Measurements from ENCODE around the gene C6.
"Not testable (repeated sequence)": the region's sequence is repeated elsewhere in the genome, so short reads cannot be mapped to it uniquely, and the experiment has no call there.

C6 gene

DNA sequence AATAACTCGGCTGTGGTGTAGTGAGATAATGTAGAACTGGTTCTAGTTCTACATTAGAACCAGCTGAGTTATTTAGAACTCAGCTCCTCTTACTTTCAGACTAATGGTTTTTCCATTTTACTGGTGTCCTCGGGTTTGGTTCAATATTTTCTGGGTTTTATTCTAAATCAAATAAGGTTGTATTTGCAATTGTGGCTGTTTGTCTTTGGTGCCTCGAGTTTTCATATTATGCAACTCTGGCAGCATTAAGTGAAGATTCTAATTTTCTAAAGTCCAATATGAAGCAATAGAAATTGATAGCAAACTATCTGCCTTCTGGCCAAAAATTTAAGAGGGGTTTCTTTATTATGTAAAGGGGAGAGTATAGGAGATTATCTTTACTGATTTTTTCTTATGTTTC is 19.0 kb downstream of the C6 start:
- no peak for DNase-seq (ENCODE audit: low spot score)
- in situ Hi-C loops (cut with MboI; ENCODE audit: low pct_unique_long_range_greater_than_20kb, low sequenced_read_pairs, unreplicated experiment), result no loop called here
- TF ChIP-seq, protein P1, sequence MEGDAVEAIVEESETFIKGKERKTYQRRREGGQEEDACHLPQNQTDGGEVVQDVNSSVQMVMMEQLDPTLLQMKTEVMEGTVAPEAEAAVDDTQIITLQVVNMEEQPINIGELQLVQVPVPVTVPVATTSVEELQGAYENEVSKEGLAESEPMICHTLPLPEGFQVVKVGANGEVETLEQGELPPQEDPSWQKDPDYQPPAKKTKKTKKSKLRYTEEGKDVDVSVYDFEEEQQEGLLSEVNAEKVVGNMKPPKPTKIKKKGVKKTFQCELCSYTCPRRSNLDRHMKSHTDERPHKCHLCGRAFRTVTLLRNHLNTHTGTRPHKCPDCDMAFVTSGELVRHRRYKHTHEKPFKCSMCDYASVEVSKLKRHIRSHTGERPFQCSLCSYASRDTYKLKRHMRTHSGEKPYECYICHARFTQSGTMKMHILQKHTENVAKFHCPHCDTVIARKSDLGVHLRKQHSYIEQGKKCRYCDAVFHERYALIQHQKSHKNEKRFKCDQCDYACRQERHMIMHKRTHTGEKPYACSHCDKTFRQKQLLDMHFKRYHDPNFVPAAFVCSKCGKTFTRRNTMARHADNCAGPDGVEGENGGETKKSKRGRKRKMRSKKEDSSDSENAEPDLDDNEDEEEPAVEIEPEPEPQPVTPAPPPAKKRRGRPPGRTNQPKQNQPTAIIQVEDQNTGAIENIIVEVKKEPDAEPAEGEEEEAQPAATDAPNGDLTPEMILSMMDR (IDR thresholded peaks at IDR 0.05; ENCODE audit: extremely low read depth, insufficient read depth, missing control alignments), result no peak

DNA sequence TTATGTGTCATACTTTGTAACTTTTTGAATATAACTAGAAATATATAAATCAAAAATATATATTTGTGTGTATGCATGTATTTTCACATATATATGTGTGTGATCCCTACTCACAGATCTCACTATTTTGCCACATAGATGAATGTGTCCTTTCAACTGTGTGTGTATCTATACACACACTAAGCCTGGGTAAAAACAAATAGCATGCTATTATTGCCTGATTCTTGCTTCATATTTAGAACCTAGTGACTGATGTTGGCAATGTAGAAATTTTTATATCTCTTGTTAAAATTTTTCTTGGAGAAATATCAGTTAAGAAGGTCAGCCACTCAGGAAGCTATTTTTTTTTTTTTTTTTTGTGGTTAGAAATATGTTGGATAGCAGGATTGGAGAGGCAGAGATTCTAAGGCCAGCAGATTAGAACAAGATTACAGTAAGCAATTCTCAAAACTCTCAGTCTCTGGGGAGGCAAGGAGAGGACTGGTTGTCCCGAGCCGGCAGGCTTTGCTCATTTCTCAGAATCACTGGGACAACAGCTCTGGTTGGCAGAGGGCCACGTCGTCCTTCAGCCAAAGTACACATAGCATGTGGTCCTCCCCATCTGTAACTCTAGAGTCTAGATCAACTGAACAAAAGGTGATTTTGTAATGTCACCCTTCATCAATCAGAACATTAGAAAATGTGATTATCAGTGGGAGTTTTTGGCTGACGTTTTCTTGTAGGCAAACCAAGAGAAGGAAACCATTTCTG is 19.7 kb downstream of the C6 start:
- no peak for DNase-seq (ENCODE audit: low spot score)

DNA sequence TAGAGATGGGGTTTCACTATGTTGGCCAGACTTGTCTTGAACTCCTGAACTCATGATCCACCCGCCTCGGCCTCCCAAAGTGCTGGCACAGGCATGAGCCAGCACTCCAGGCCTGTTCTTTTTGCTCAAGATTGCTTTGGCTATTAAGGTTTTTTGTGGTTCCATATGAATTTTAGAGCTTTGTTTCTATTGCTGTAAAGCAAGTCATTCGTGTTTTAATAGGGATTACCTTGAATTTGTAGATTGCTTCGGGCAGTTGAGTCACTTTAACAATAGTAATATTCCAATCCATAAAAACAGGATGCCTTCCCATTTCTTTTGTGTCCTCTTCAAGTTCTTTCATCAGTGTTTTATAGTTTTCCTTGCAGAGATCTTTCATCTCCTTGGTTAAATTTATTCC is 22.1 kb downstream of the C6 start:
- in situ Hi-C loops (cut with MboI; ENCODE audit: low pct_unique_long_range_greater_than_20kb, low sequenced_read_pairs, unreplicated experiment), result no loop called here
- DNase-seq (ENCODE audit: low spot score), result no peak
- TF ChIP-seq, protein P1 (IDR thresholded peaks at IDR 0.05; ENCODE audit: extremely low read depth, insufficient read depth, missing control alignments), result no peak

More for the DNA sequence above, 19.7 kb downstream of the C6 start:
- TF ChIP-seq, protein P1 (IDR thresholded peaks at IDR 0.05; ENCODE audit: extremely low read depth, insufficient read depth, missing control alignments), result no peak
- in situ Hi-C loops (cut with MboI; ENCODE audit: low pct_unique_long_range_greater_than_20kb, low sequenced_read_pairs, unreplicated experiment), result no loop called here

DNA sequence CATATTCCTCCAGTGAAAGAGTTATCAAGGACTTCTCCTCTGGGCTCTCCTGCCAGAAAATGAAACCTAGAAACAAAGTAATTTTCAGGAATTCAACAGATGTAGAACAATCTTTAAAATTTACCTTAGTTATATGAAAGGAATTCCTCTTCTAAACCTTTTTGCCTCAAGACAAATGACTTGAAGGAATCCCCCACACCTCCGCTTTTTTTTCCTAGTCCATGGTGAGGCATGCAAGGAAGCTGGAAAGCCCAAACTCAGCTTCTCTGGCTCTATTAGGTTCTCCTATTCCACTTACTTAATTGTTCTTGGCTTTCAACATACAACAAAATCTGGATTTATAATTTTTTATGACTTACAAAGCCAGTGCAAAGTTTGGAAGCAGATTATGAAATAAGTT is 27.2 kb downstream of the C6 start:
- in situ Hi-C loops (cut with MboI; ENCODE audit: low pct_unique_long_range_greater_than_20kb, low sequenced_read_pairs, unreplicated experiment), result no loop called here

DNA sequence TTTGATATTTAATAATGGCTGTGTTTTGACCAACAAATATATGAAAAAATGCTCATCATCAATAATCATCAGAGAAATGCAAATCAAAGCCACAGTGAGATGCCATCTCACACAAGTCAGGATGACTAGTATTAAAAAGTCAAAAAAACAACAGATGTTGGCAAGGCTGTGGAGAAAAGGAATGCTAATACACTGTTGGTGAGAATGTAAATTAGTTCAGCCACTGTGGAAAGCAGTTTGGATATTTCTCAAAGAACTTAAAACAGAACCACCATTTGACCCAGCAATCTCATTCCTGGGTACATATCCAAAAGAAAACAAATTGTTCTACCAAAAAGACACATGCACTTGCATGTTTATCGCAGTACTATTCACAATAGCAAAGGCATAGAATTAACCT is 30.0 kb downstream of the C6 start:
- DNase-seq (ENCODE audit: low spot score); in situ Hi-C loops (cut with MboI; ENCODE audit: low pct_unique_long_range_greater_than_20kb, low sequenced_read_pairs, unreplicated experiment): not testable (repeated sequence)

More for the DNA sequence above, 27.2 kb downstream of the C6 start:
- no peak for DNase-seq (ENCODE audit: low spot score)
- TF ChIP-seq, protein P1 (IDR thresholded peaks at IDR 0.05; ENCODE audit: extremely low read depth, insufficient read depth, missing control alignments), result no peak

DNA sequence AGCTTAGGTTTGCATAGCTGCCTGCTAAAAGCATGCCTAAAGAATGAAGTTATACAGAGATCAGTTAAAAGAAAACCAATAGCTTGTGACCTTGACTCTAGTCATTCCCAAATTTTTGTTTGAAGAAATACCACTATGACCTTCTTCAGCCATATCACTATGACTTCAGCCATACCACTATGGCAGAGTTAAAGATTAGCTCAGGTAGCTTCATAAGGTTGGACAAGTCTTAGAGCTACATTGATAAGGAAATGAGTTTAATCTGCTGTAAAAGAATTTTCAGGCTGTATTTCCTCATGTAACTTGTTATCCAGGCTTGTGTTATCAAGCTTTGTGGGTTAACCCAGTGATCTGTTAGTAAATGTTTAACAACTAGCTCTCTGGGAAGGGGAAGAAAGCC is 30.7 kb downstream of the C6 start:
- DNase-seq (ENCODE audit: low spot score), result no peak
- in situ Hi-C loops (cut with MboI; ENCODE audit: low pct_unique_long_range_greater_than_20kb, low sequenced_read_pairs, unreplicated experiment), result no loop called here
- TF ChIP-seq, protein P1 (IDR thresholded peaks at IDR 0.05; ENCODE audit: extremely low read depth, insufficient read depth, missing control alignments), result no peak

DNA sequence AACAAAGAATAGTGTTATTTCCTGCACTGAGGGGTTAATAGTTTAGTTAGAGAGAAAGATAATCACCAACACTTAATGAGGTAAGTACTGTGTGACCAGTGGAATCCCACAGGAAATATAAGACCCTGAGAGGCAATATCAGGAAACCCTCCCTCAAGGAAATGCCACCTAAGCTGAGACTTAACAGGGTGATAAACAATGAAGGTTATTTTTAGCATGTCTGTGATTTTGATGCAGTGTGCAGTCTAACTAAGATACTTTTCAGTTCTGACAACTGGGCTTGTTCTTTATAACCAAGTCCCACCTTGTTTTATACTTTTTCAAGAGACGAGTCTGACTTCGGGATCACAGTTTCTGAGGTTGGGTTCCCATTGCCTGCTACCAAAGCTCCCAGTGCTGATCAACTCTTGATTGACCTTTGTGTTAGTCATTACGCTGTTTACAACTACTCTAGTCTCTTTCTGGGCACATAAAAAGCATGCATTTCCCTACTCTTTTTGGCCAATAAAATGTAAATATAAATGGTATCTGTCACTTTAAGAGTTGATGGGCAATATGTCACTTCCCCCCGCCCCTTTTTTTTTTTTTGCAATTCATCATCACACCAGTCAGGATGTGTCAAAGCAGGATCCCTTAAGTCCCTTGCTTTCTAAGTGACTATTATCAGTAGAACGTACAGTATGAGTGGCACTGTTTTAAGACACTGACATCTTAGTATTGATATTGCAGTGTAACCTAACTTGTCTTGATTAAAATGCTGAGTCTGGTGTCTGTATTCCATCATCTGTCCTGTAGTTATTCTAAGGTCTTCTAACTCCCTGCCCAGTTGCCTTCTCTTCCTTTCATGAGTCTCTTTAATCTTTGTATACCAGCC is 31.4 kb downstream of the C6 start:
- no peak for DNase-seq (ENCODE audit: low spot score)
- in situ Hi-C loops (cut with MboI; ENCODE audit: low pct_unique_long_range_greater_than_20kb, low sequenced_read_pairs, unreplicated experiment), result no loop called here
- TF ChIP-seq, protein P1 (IDR thresholded peaks at IDR 0.05; ENCODE audit: extremely low read depth, insufficient read depth, missing control alignments), result no peak
